Stimulated activated memory B cell treated with anti-CD40 and anti-IgM and Interleukin-4, amounts not matched to agents 10 μg/mL and 1 μg/mL and 100 μg/mL, for 72 hours (primary cell): ENCODE measurements around the gene PADI2.

Source experiments
- ATAC-seq: fragments of 150-1000 bp; cut with Tn5 transposase; 2 replicates; pipeline ENCODE4 v1.10.0; 2021
- H3K27ac Mint-ChIP-seq: one replicate; pipeline ENCODE4 v1.8.0; 2022; ENCODE audit warnings: mild to moderate bottlenecking, mixed read lengths
- H3K27me3 Mint-ChIP-seq: one replicate; pipeline ENCODE4 v1.8.0; 2022; ENCODE audit warnings: mixed read lengths
- H3K36me3 Mint-ChIP-seq: one replicate; pipeline ENCODE4 v1.8.0; 2022; ENCODE audit warnings: mixed read lengths
- H3K4me1 Mint-ChIP-seq: one replicate; pipeline ENCODE4 v1.8.0; 2022; ENCODE audit warnings: mixed read lengths
- H3K4me3 Mint-ChIP-seq: one replicate; pipeline ENCODE4 v1.8.0; 2022; ENCODE audit warnings: mild to moderate bottlenecking, moderate library complexity, mixed read lengths
- H3K9me3 Mint-ChIP-seq: one replicate; pipeline ENCODE4 v1.8.0; 2022; ENCODE audit warnings: mixed read lengths

Gene PADI2

DNA sequence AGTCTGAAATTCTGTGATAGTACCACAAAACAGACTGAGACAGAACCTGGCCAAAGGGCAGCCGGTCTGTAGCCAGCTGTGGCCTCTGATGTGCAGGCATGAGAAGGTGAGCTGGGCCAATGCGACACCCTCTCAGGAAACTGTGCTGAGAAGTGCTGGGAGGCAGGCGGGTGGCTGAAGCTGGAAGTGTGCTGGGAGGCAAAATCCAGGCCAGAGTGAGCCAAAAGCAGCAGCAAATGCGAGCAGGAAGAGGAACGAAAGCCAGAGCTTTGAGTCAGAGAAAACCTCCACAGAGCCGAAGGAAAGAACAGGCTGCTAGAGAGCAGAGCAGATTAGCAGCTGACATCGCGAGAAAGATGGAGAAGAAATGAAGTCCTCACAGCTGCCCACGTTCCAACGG, 97.4 kb downstream of the PADI2 start:
- no peak for ATAC-seq
- Mint-ChIP-seq H3K4me1 (peaks cover 27% of the 10 kb centered on the region), H3K27me3 (no peaks in the 10 kb centered on the region), H3K27ac (no peak overlapping the region), H3K4me3 (no peak overlapping the region), H3K9me3 (no peaks in the 10 kb centered on the region), H3K36me3 (peaks cover 55% of the 10 kb centered on the region)

DNA sequence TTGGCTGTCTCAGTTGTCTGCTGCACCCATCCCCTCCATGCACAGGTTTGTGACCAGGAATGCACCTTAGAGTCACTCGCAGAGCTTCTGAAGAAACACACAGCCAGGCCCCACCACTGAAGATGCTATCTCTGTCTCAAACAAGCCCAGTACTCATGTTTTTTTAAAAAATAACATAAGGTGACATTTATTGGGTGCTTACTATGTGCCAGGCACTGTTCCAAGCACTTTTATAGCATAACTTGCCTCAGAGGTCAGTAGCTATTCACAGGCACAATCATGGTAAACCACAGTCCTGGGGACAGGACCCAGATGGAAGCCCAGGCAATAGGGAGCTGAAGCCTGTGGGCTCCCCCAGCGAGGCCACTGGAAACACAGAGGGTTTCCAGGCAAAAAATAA, 98.7 kb downstream of the PADI2 start:
- no peaks in the 10 kb centered on the region for H3K9me3 Mint-ChIP-seq
- H3K27ac Mint-ChIP-seq, result no peak overlapping the region
- peaks cover 27% of the 10 kb centered on the region for H3K4me1 Mint-ChIP-seq
- no peak overlapping the region for H3K4me3 Mint-ChIP-seq
- peaks cover 55% of the 10 kb centered on the region for H3K36me3 Mint-ChIP-seq
- no peak for ATAC-seq
- H3K27me3 Mint-ChIP-seq, result no peaks in the 10 kb centered on the region

DNA sequence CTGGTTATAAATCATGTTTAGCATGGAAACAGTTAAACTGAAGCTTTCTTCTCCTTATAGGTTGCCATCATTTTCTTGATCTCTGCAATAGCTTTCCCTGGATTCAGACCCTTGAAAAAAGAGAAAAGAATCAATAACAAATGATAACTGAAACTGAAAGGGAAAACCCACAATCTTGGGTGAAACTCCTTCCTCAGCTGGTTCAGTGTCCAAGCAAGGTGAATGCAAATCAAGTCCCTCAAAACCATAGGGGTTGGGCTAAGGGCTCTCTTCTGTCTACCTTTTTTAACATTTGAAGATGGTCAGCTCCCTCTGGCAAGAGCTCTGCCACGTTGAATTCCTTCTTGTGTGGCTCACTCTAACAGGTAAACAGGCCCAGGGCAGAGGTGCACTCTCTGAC, 100.4 kb downstream of the PADI2 start:
- Mint-ChIP-seq H3K9me3 (no peaks in the 10 kb centered on the region), H3K4me1 (peaks cover 30% of the 10 kb centered on the region), H3K27ac (peak overlapping the region; percentile 38), H3K27me3 (no peaks in the 10 kb centered on the region), H3K36me3 (peaks cover 43% of the 10 kb centered on the region), H3K4me3 (no peak overlapping the region)
- ATAC-seq, result no peak

DNA sequence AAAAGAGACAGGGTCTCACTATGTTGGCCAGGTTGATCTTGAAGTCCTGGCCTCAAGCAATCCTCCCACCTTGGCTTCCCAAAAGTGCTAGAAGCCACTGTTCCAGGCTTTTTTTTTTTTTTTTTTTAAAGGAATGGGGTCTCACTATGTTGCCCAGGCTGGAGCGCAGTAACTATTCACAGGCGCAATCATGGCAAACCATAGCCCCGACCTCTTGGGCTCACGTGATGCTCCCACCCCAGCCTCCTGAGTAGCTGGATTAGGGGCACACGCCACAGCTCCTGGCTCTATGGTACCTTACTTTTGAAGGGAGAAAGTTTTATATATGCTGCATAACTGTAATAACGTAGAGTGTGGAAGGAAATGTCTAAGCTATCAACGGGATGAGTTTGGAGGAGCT, 101.8 kb downstream of the PADI2 start:
- H3K36me3 Mint-ChIP-seq, result peaks cover 29% of the 10 kb centered on the region

More for the DNA sequence above, 101.8 kb downstream of the PADI2 start:
- Mint-ChIP-seq H3K9me3 (no peaks in the 10 kb centered on the region), H3K4me3 (no peak overlapping the region), H3K4me1 (peaks cover 24% of the 10 kb centered on the region), H3K27ac (no peak overlapping the region), H3K27me3 (no peaks in the 10 kb centered on the region)
- ATAC-seq, result no peak
